MM.1S (cell line): ENCODE data around the gene PLCB4.

ENCODE experiments used
- CTCF ChIP-seq: fragments of 300-600 bp; sonication (generic); IDR thresholded peaks from 2 replicates; pipeline ENCODE4 v1.5.1; 2016; ENCODE audit warnings: antibody characterized with exemption, low read length, mixed read lengths
- EZH2 ChIP-seq: fragments of 300-600 bp; sonication (generic); optimal IDR thresholded peaks from 2 replicates; pipeline ENCODE3; 2017; ENCODE audit warnings: low read depth, mild to moderate bottlenecking, antibody characterized with exemption, low read length, mixed read lengths

GRCh38 chr20:9285617-9286016 lies 216.7 kb downstream of the PLCB4 start:
- TF ChIP-seq CTCF (no peak), EZH2 (no peak)
